Loucy (cell line): ENCODE measurements around the gene RPL10.

Source experiments
- H2AFZ ChIP-seq: fragments of 200-600 bp; sonication (generic); 2 replicates; pipeline ENCODE4 v1.6.0; 2016; ENCODE audit warnings: antibody characterized with exemption, mild to moderate bottlenecking, low read length, moderate library complexity
- H3F3A ChIP-seq: fragments of 200-600 bp; 2 replicates; pipeline ENCODE4 v1.6.0; 2016; ENCODE audit warnings: antibody characterized with exemption, low read depth, mild to moderate bottlenecking
- H3K27me3 ChIP-seq: fragments of 200-600 bp; sonication (generic); 2 replicates; pipeline ENCODE4 v1.6.1; 2014; ENCODE audit warnings: low read length, mild to moderate bottlenecking; ENCODE audit not compliant: insufficient read depth, poor library complexity, severe bottlenecking
- H3K36me3 ChIP-seq: fragments of 200-600 bp; sonication (generic); 2 replicates; pipeline ENCODE4 v1.6.1; 2016; ENCODE audit warnings: low read length; ENCODE audit not compliant: insufficient read depth
- H3K4me1 ChIP-seq: fragments of 200-600 bp; sonication (generic); 2 replicates; pipeline ENCODE4 v1.5.1; 2014; ENCODE audit warnings: low read length, mild to moderate bottlenecking; ENCODE audit not compliant: insufficient read depth, poor library complexity, severe bottlenecking
- H3K4me2 ChIP-seq: fragments of 200-600 bp; sonication (generic); 2 replicates; pipeline ENCODE4 v1.6.0; 2014; ENCODE audit warnings: antibody characterized with exemption, low read length, low read depth, mild to moderate bottlenecking; ENCODE audit not compliant: poor library complexity, severe bottlenecking
- H3K4me3 ChIP-seq: fragments of 200-600 bp; sonication (generic); 2 replicates; pipeline ENCODE4 v1.5.1; 2014; ENCODE audit warnings: low read length, mild to moderate bottlenecking, mixed read lengths; ENCODE audit not compliant: poor library complexity, severe bottlenecking
- H3K79me2 ChIP-seq: fragments of 200-600 bp; sonication (generic); 2 replicates; pipeline ENCODE4 v1.6.1; 2014; ENCODE audit warnings: low read length; ENCODE audit not compliant: insufficient read depth
- H3K9ac ChIP-seq: fragments of 200-600 bp; sonication (generic); 2 replicates; pipeline ENCODE4 v1.6.0; 2014; ENCODE audit warnings: mild to moderate bottlenecking, low read depth, low read length, moderate library complexity; ENCODE audit not compliant: poor library complexity, severe bottlenecking
- H3K9me2 ChIP-seq: fragments of 200-600 bp; sonication (generic); replicated peaks from 2 replicates; pipeline ENCODE4 v1.6.1; 2016; ENCODE audit warnings: low read depth, low read length, mixed read lengths
- H3K9me3 ChIP-seq: fragments of 200-600 bp; sonication (generic); 2 replicates; pipeline ENCODE4 v1.6.1; 2014; ENCODE audit warnings: mild to moderate bottlenecking, antibody characterized with exemption, low read length, low read depth; ENCODE audit not compliant: insufficient read depth
- H4K20me1 ChIP-seq: fragments of 200-600 bp; sonication (generic); 2 replicates; pipeline ENCODE4 v1.6.0; 2014; ENCODE audit warnings: antibody characterized with exemption, low read length, mild to moderate bottlenecking; ENCODE audit not compliant: insufficient read depth, poor library complexity, severe bottlenecking
- CTCF ChIP-seq: fragments of 200-600 bp; sonication (generic); conservative IDR thresholded peaks from 2 replicates; pipeline ENCODE4 v1.5.1; 2014; ENCODE audit warnings: mild to moderate bottlenecking, antibody characterized with exemption, low read length
- EZH2phosphoT487 ChIP-seq: fragments of 200-600 bp; IDR thresholded peaks from 2 replicates; pipeline ENCODE4 v1.6.1; 2018; ENCODE audit warnings: antibody characterized with exemption, mild to moderate bottlenecking, moderate library complexity, borderline replicate concordance

RPL10 gene

GRCh38 chrX:154432210-154432609, 34.0 kb downstream of the RPL10 start:
- Histone ChIP-seq H2AFZ (no peak overlapping the region), H3K79me2 (peaks cover 42% of the 10 kb centered on the region), H4K20me1 (no peaks in the 10 kb centered on the region), H3K4me1 (peaks cover 15% of the 10 kb centered on the region), H3K4me3 (no peak overlapping the region), H3K4me2 (no peak overlapping the region), H3K36me3 (no peaks in the 10 kb centered on the region; the same call in 1 of the 2 replicates), H3K9me2 (no peaks in the 10 kb centered on the region), H3K27me3 (no peaks in the 10 kb centered on the region), H3F3A (no peaks in the 10 kb centered on the region), H3K9ac (no peak overlapping the region), H3K9me3 (no peaks in the 10 kb centered on the region)
- TF ChIP-seq EZH2phosphoT487 (no peak), CTCF (no peak)

GRCh38 chrX:154433605-154434004, 35.4 kb downstream of the RPL10 start:
- no peaks in the 10 kb centered on the region for H3K9me2 ChIP-seq
- H3F3A ChIP-seq = no peaks in the 10 kb centered on the region
- H3K79me2 ChIP-seq = peaks cover 47% of the 10 kb centered on the region
- no peaks in the 10 kb centered on the region for H3K9me3 ChIP-seq
- no peaks in the 10 kb centered on the region for H3K27me3 ChIP-seq
- H3K4me1 ChIP-seq = peaks cover 14% of the 10 kb centered on the region
- H4K20me1 ChIP-seq = no peaks in the 10 kb centered on the region
- H3K4me2 ChIP-seq = no peak overlapping the region
- no peaks in the 10 kb centered on the region; the same call in 1 of the 2 replicates for H3K36me3 ChIP-seq
- no peak overlapping the region for H3K9ac ChIP-seq
- TF ChIP-seq CTCF = no peak
- no peak for TF ChIP-seq EZH2phosphoT487
- H3K4me3 ChIP-seq = no peak overlapping the region
- no peak overlapping the region for H2AFZ ChIP-seq

GRCh38 chrX:154434394-154435168, 36.4 kb downstream of the RPL10 start:
- H3K36me3 ChIP-seq = no peaks in the 10 kb centered on the region; the same call in 1 of the 2 replicates
- no peak overlapping the region for H3K4me3 ChIP-seq
- H3K9me2 ChIP-seq = no peaks in the 10 kb centered on the region
- no peaks in the 10 kb centered on the region for H3K9me3 ChIP-seq
- peaks cover 48% of the 10 kb centered on the region for H3K79me2 ChIP-seq
- H4K20me1 ChIP-seq = no peaks in the 10 kb centered on the region
- H2AFZ ChIP-seq = no peak overlapping the region
- H3K4me2 ChIP-seq = no peak overlapping the region
- no peaks in the 10 kb centered on the region for H3F3A ChIP-seq
- peaks cover 12% of the 10 kb centered on the region for H3K4me1 ChIP-seq
- TF ChIP-seq CTCF = no peak
- no peak for TF ChIP-seq EZH2phosphoT487
- H3K27me3 ChIP-seq = no peaks in the 10 kb centered on the region
- H3K9ac ChIP-seq = no peak overlapping the region
